C4-2B (cell line): Measurements from ENCODE around the gene TOM1L1.

Source experiments
- ZFX ChIP-seq: fragments of 450-650 bp; IDR thresholded peaks from 2 replicates; pipeline ENCODE4 v1.6.1; 2017
- TF ChIP-seq, protein P1 (sequence below): fragments of 450-650 bp; conservative IDR thresholded peaks from 2 replicates; pipeline ENCODE4 v1.5.1; 2017; ENCODE audit warnings: mild to moderate bottlenecking

- TF ChIP-seq, protein P1, sequence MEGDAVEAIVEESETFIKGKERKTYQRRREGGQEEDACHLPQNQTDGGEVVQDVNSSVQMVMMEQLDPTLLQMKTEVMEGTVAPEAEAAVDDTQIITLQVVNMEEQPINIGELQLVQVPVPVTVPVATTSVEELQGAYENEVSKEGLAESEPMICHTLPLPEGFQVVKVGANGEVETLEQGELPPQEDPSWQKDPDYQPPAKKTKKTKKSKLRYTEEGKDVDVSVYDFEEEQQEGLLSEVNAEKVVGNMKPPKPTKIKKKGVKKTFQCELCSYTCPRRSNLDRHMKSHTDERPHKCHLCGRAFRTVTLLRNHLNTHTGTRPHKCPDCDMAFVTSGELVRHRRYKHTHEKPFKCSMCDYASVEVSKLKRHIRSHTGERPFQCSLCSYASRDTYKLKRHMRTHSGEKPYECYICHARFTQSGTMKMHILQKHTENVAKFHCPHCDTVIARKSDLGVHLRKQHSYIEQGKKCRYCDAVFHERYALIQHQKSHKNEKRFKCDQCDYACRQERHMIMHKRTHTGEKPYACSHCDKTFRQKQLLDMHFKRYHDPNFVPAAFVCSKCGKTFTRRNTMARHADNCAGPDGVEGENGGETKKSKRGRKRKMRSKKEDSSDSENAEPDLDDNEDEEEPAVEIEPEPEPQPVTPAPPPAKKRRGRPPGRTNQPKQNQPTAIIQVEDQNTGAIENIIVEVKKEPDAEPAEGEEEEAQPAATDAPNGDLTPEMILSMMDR, result no peak
- TF ChIP-seq ZFX, result no peak
Measured at GRCh38 chr17:54920819-54921218, 20.2 kb downstream of the TOM1L1 start.
